ENCODE measurements around the gene KDM7A. TPM values are rescaled to one million over a fixed set of nuclear protein-coding genes. Genes with fewer than 3 reads are reported as not detected.

The KDM7A gene
- total and polyA plus RNA-seq, 9 of the 15 experiments (the other 6 are each of a cell fraction or from before 2014, with no cell fraction given) = 0.90 to 8.4 (median 7.0) TPM

DNA sequence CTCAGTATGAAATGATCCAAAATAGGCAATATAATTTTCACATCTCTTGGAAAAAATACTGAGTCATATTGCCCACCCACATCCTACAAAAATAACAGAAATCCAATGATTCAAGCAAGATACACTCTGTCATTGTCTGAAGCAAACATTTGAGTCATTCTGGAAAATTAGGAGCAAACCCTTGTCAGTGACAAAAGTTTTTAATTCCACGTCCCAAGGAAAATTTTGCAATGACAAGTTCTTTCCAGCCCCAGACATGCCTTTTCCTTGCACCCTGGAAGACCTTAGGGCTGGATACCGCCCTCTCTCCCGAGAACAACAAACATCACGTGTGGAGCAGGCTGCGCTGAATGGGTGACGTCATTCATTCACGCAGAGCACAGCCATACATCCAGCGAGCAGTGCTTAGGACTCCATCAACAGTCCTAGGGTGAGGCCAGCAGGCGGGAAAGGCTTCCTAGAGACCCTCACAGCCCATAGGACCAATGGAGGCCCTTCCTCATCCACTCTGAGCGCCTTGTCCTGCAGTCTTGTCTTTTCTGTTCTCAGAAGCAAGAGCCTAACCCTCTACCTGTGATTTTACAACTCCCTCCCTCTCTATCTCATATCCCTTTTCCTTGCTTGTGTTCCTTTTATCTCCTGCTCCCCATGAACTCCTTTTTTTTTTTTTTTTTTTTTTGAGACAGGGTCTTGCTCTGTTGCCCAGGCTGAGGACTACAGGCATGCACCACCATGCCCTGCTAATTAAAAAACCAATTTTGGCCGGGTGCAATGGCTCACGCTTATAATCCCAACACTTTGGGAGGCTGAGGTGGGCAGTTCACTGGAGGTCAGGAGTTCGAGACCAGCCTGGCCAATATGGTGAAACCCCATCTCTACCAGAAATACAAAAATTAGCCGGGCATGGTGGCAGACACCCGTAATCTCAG is 23.5 kb upstream of the KDM7A start:
- Histone ChIP-seq H3K9me1 (ENCODE audit: control insufficient read depth, insufficient read depth, low read length) (no peaks in the 10 kb centered on the region), H3K27me3 (ENCODE audit: control insufficient read depth in 2 of 2, insufficient read depth in 2 of 2, low read length in 2 of 2) (no peaks in the 10 kb centered on the region), H4K20me1 (replicated peaks; ENCODE audit: control insufficient read depth, insufficient read depth, low read length) (no peaks in the 10 kb centered on the region), H3K4me3 (peak overlapping the region; percentile 1; the same call in 1 of the 2 replicates), H3K9ac (ENCODE audit: insufficient read depth in 1 of 2, low read depth in 2 of 2, low read length in 2 of 2) (peak overlapping the region; percentile 37 to 73; a peak in 2 of 4 replicates), H3K9me3 (replicated peaks; ENCODE audit: control insufficient read depth, insufficient read depth, low read depth, low read length) (no peaks in the 10 kb centered on the region; the same call in 1 of the 2 replicates), H2AFZ (ENCODE audit: low read depth, low read length) (peak overlapping the region; percentile 97), H3K4me2 (ENCODE audit: insufficient read depth, low read length) (peak overlapping the region; percentile 82), H3K36me3 (ENCODE audit: control insufficient read depth, insufficient read depth, low read length) (no peaks in the 10 kb centered on the region), H3K79me2 (ENCODE audit: control insufficient read depth, insufficient read depth, low read length) (no peaks in the 10 kb centered on the region), H3K27ac (ENCODE audit: extremely low read depth, low read depth, low read length) (no peak overlapping the region), H3K4me1 (replicated peaks in 1 of 2; ENCODE audit: control insufficient read depth in 2 of 2, insufficient read depth in 2 of 2, low read length in 2 of 2) (peaks cover 11 to 18% of the 10 kb centered on the region in 2 experiments; a peak in 3 of 5 replicates)
- FAIRE-seq (peak; percentile 78), ATAC-seq (peak; percentile 98), DNase-seq (ENCODE audit: extremely low read depth in 1 of 4, low spot score in 3 of 4) (peak; percentile 77 to 90 (median 85))
- CTCF ChIA-PET (ENCODE audit: low intra/inter-chr PET ratio) = interaction anchor here (0.7 kb wide), 1 partner anchor 75 kb away, joined by 8 read pairs; no protein-coding TSS in a partner anchor
- POLR2A ChIA-PET = interaction anchor here (1.0 to 4.1 kb wide), 5 partner anchors 7 to 23 kb away, joined by 3 to 17 read pairs (median 5); partner anchors contain the start of gene KDM7A
- intact Hi-C loops (cut with micrococcal nuclease) (no loop called here), in situ Hi-C loops (cut with MboI) (no loop called here)
- BruUV-seq (replicated peaks) = no TSS peak
- WGBS (ENCODE audit: insufficient coverage, low coverage, missing lambda C conversion rate) = 21% methylated on average over 15 of the region's 15 CpGs
- TF ChIP-seq POLR2AphosphoS5 (IDR thresholded peaks at IDR 0.05; ENCODE audit: control insufficient read depth, insufficient read depth, low read depth, low read length) (no peak), NFE2 (IDR thresholded peaks at IDR 0.05; ENCODE audit: low read depth) (peak; percentile 59; the same call in 1 of the 2 replicates), ZFP1 (CRISPR knock-in tag; IDR thresholded peaks at IDR 0.05) (peak; percentile 34; the same call in 1 of the 2 replicates), MTA2 (IDR thresholded peaks at IDR 0.05; ENCODE audit: low read depth) (0 out of 2 replicates have a peak, but pooled peaks have one; percentile 10), ZNF717 (CRISPR knock-in tag; IDR thresholded peaks at IDR 0.05) (no peak), SMARCE1 (IDR thresholded peaks at IDR 0.05) (peak; percentile 76; the same call in 1 of the 2 replicates), MTA3 (IDR thresholded peaks at IDR 0.05; ENCODE audit: borderline replicate concordance) (peak; percentile 73; the same call in 1 of the 2 replicates), MYC (IDR thresholded peaks at IDR 0.05; ENCODE audit: low read depth, low read length) (peak; percentile 38; the same call in 1 of the 2 replicates), MYC (CRISPR knock-in tag; IDR thresholded peaks at IDR 0.05; ENCODE audit: borderline replicate concordance, low read depth) (no peak), ATF1 (CRISPR knock-in tag; IDR thresholded peaks at IDR 0.05) (peak; percentile 67; the same call in 1 of the 2 replicates), ATF1 (tag; IDR thresholded peaks at IDR 0.05) (peak; percentile 97), FOXM1 (IDR thresholded peaks at IDR 0.05; ENCODE audit: low read depth) (peak; percentile 15; the same call in 1 of the 2 replicates), FOXM1 (CRISPR knock-in tag; IDR thresholded peaks at IDR 0.05; ENCODE audit: low read depth) (no peak; the same call in 1 of the 2 replicates), YY1 (IDR thresholded peaks at IDR 0.05; ENCODE audit: borderline replicate concordance in 1 of 3, control insufficient read depth in 1 of 3, extremely low read depth in 1 of 3, insufficient read depth in 3 of 3, insufficient read length in 1 of 3, insufficient replicate concordance in 2 of 3, low read depth in 1 of 3, low read length in 2 of 3) (peak in 1 of 3 experiments; percentile 32)
- TF ChIP-seq, protein P1, sequence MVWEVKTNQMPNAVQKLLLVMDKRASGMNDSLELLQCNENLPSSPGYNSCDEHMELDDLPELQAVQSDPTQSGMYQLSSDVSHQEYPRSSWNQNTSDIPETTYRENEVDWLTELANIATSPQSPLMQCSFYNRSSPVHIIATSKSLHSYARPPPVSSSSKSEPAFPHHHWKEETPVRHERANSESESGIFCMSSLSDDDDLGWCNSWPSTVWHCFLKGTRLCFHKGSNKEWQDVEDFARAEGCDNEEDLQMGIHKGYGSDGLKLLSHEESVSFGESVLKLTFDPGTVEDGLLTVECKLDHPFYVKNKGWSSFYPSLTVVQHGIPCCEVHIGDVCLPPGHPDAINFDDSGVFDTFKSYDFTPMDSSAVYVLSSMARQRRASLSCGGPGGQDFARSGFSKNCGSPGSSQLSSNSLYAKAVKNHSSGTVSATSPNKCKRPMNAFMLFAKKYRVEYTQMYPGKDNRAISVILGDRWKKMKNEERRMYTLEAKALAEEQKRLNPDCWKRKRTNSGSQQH (CRISPR knock-in tag; IDR thresholded peaks at IDR 0.05) = peak; percentile 74; the same call in 1 of the 2 replicates
- TF ChIP-seq, protein P2, sequence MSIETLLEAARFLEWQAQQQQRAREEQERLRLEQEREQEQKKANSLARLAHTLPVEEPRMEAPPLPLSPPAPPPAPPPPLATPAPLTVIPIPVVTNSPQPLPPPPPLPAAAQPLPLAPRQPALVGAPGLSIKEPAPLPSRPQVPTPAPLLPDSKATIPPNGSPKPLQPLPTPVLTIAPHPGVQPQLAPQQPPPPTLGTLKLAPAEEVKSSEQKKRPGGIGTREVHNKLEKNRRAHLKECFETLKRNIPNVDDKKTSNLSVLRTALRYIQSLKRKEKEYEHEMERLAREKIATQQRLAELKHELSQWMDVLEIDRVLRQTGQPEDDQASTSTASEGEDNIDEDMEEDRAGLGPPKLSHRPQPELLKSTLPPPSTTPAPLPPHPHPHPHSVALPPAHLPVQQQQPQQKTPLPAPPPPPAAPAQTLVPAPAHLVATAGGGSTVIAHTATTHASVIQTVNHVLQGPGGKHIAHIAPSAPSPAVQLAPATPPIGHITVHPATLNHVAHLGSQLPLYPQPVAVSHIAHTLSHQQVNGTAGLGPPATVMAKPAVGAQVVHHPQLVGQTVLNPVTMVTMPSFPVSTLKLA (conservative IDR thresholded peaks at IDR 0.05) = peak; percentile 95 to 98
- TF ChIP-seq, protein P3, sequence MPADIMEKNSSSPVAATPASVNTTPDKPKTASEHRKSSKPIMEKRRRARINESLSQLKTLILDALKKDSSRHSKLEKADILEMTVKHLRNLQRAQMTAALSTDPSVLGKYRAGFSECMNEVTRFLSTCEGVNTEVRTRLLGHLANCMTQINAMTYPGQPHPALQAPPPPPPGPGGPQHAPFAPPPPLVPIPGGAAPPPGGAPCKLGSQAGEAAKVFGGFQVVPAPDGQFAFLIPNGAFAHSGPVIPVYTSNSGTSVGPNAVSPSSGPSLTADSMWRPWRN (IDR thresholded peaks at IDR 0.05; ENCODE audit: low read depth) = peak; percentile 46; the same call in 1 of the 2 replicates

Data from K562 (cell line).